ENCODE measurements around the gene UNKL. TPM values are rescaled to one million over a fixed set of nuclear protein-coding genes. Genes with fewer than 3 reads are reported as not detected.

The UNKL gene
- total RNA-seq, 1 experiment from 2014 or later: 112 TPM

- no peak overlapping the region for H2AFZ ChIP-seq
- no peak overlapping the region for H3K27ac ChIP-seq
- no peak for TF ChIP-seq EZH2 (IDR thresholded peaks at IDR 0.05; ENCODE audit: low read depth)
- no peaks in the 10 kb centered on the region for H4K20me1 ChIP-seq (ENCODE audit: insufficient read depth)
- no peak overlapping the region for H3K4me2 ChIP-seq
- POLR2A ChIA-PET (ENCODE audit: unreplicated experiment): no interaction called here
- H3K9me3 ChIP-seq (ENCODE audit: insufficient read depth, low read depth): no peaks in the 10 kb centered on the region
- peaks cover 15% of the 10 kb centered on the region for H3K4me1 ChIP-seq (replicated peaks; ENCODE audit: insufficient read depth)
- BruUV-seq (replicated peaks): no TSS peak
- H3K27me3 ChIP-seq (ENCODE audit: insufficient read depth, low read depth): no peaks in the 10 kb centered on the region
- H3K79me2 ChIP-seq (ENCODE audit: low read depth): no peaks in the 10 kb centered on the region
- H3K9me2 ChIP-seq (ENCODE audit: insufficient read depth): no peaks in the 10 kb centered on the region
- CTCF ChIA-PET: no interaction called here
- no peak for DNase-seq
- no peak overlapping the region for H3K4me3 ChIP-seq
- no peaks in the 10 kb centered on the region for H3K36me3 ChIP-seq (ENCODE audit: low read depth)
- H3F3A ChIP-seq (ENCODE audit: insufficient read depth, low read depth): no peaks in the 10 kb centered on the region
- intact Hi-C loops (cut with micrococcal nuclease; ENCODE audit: unreplicated experiment): no loop called here
Observed at GRCh38 chr16:1335996-1336395, 78.5 kb downstream of the UNKL start.

- Histone ChIP-seq H4K20me1 (ENCODE audit: insufficient read depth) (no peaks in the 10 kb centered on the region), H3K4me3 (no peak overlapping the region), H3K36me3 (ENCODE audit: low read depth) (no peaks in the 10 kb centered on the region), H3K4me2 (no peak overlapping the region), H3K9me3 (ENCODE audit: insufficient read depth, low read depth) (no peaks in the 10 kb centered on the region), H2AFZ (no peak overlapping the region), H3K4me1 (replicated peaks; ENCODE audit: insufficient read depth) (peaks cover 15% of the 10 kb centered on the region), H3K27me3 (ENCODE audit: insufficient read depth, low read depth) (no peaks in the 10 kb centered on the region), H3K27ac (no peak overlapping the region), H3K79me2 (ENCODE audit: low read depth) (no peaks in the 10 kb centered on the region), H3K9me2 (ENCODE audit: insufficient read depth) (no peaks in the 10 kb centered on the region), H3F3A (ENCODE audit: insufficient read depth, low read depth) (no peaks in the 10 kb centered on the region)
- POLR2A ChIA-PET (ENCODE audit: unreplicated experiment): interaction anchor here (0.6 kb wide), 1 partner anchor 39 kb away, joined by 3 read pairs; no protein-coding TSS in a partner anchor
- CTCF ChIA-PET: interaction anchor here (0.6 kb wide), 1 partner anchor 1570 kb away, joined by 5 read pairs; no protein-coding TSS in a partner anchor
- no TSS peak for BruUV-seq (replicated peaks)
- DNase-seq: no peak
- intact Hi-C loops (cut with micrococcal nuclease; ENCODE audit: unreplicated experiment): no loop called here
- TF ChIP-seq, protein P1, sequence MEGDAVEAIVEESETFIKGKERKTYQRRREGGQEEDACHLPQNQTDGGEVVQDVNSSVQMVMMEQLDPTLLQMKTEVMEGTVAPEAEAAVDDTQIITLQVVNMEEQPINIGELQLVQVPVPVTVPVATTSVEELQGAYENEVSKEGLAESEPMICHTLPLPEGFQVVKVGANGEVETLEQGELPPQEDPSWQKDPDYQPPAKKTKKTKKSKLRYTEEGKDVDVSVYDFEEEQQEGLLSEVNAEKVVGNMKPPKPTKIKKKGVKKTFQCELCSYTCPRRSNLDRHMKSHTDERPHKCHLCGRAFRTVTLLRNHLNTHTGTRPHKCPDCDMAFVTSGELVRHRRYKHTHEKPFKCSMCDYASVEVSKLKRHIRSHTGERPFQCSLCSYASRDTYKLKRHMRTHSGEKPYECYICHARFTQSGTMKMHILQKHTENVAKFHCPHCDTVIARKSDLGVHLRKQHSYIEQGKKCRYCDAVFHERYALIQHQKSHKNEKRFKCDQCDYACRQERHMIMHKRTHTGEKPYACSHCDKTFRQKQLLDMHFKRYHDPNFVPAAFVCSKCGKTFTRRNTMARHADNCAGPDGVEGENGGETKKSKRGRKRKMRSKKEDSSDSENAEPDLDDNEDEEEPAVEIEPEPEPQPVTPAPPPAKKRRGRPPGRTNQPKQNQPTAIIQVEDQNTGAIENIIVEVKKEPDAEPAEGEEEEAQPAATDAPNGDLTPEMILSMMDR (conservative IDR thresholded peaks at IDR 0.05): no peak
- no peak for TF ChIP-seq EZH2 (IDR thresholded peaks at IDR 0.05; ENCODE audit: low read depth)
Observed at GRCh38 chr16:1335211-1335971, 79.1 kb downstream of the UNKL start.

DNA sequence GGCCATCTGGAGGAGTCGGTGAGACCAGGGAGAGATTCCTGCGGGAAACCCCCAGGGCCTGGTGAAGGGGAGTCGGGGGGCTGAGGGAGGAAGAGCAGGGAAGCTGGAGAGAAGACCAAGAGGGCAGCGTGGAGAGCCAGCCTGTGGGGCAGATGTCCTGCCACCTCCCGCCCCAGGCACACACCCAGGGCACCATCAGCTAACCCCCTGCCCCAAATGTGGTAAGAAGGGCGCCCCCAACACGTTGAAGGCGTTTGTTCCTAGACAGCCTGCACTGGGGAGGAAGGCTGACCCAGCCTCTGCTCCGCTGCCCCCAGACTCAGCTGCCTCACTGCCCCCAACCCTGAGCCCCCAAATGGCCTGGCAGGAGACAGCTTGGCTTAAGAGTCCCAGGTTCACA, 79.8 kb downstream of the UNKL start:
- H3K79me2 ChIP-seq (ENCODE audit: low read depth): no peaks in the 10 kb centered on the region
- no peak overlapping the region for H3K4me2 ChIP-seq
- no peaks in the 10 kb centered on the region for H3K9me3 ChIP-seq (ENCODE audit: insufficient read depth, low read depth)
- no peaks in the 10 kb centered on the region for H4K20me1 ChIP-seq (ENCODE audit: insufficient read depth)
- no peaks in the 10 kb centered on the region for H3F3A ChIP-seq (ENCODE audit: insufficient read depth, low read depth)
- ChIA-PET POLR2A (ENCODE audit: unreplicated experiment) (no interaction called here), CTCF (interaction anchor here (0.6 kb wide), 1 partner anchor 1570 kb away, joined by 5 read pairs; no protein-coding TSS in a partner anchor)
- TF ChIP-seq, protein P1 (conservative IDR thresholded peaks at IDR 0.05): no peak
- no peak for TF ChIP-seq EZH2 (IDR thresholded peaks at IDR 0.05; ENCODE audit: low read depth)
- peaks cover 15% of the 10 kb centered on the region for H3K4me1 ChIP-seq (replicated peaks; ENCODE audit: insufficient read depth)
- H3K36me3 ChIP-seq (ENCODE audit: low read depth): no peaks in the 10 kb centered on the region
- intact Hi-C loops (cut with micrococcal nuclease; ENCODE audit: unreplicated experiment): loop anchor here (5.0 kb wide), 1 partner anchor 278 kb away; the partner anchor contains the start of genes CRAMP1 and IFT140
- H3K9me2 ChIP-seq (ENCODE audit: insufficient read depth): no peaks in the 10 kb centered on the region
- H3K27ac ChIP-seq: no peak overlapping the region
- no peak overlapping the region for H2AFZ ChIP-seq
- BruUV-seq (replicated peaks): no TSS peak
- no peak for DNase-seq
- no peak overlapping the region for H3K4me3 ChIP-seq
- H3K27me3 ChIP-seq (ENCODE audit: insufficient read depth, low read depth): no peaks in the 10 kb centered on the region

Measured in PC-9 (cell line).